GM12891 (cell line): Measurements from ENCODE around the gene AHDC1.

Source experiments
- PAX5 ChIP-seq: IDR thresholded peaks from 2 replicates; pipeline ENCODE4 v1.6.1; 2011; ENCODE audit warnings: low read length, moderate library complexity, mild to moderate bottlenecking; ENCODE audit not compliant: insufficient read depth, severe bottlenecking
- POLR2A ChIP-seq: IDR thresholded peaks from 2 replicates; pipeline ENCODE4 v1.6.1; 2011; ENCODE audit warnings: low read depth, low read length, control low read depth
- POLR2AphosphoS5 ChIP-seq: IDR thresholded peaks from 2 replicates; pipeline ENCODE4 v1.6.1; 2011; ENCODE audit warnings: low read depth, low read length, control low read depth
- POU2F2 ChIP-seq: IDR thresholded peaks from 2 replicates; pipeline ENCODE4 v1.6.1; 2011; ENCODE audit warnings: low read depth, mild to moderate bottlenecking, control low read depth, low read length, moderate library complexity
- SPI1 ChIP-seq: IDR thresholded peaks from 2 replicates; pipeline ENCODE4 v1.6.1; 2011; ENCODE audit warnings: low read depth, low read length, control low read depth
- TAF1 ChIP-seq: IDR thresholded peaks from 2 replicates; pipeline ENCODE4 v1.6.1; 2011; ENCODE audit warnings: low read depth, low read length, control low read depth

- TF ChIP-seq POU2F2: no peak
- TF ChIP-seq POLR2AphosphoS5: no peak
- no peak for TF ChIP-seq TAF1
- TF ChIP-seq POLR2A: no peak
- no peak for TF ChIP-seq PAX5
- TF ChIP-seq SPI1: no peak
These were observed 48.9 kb downstream of the AHDC1 start for GRCh38 chr1:27554759-27555699.
